D721Med (cell line): Measurements from ENCODE around the gene GLT6D1.

Experiments used
- DNase-seq: peaks from one replicate; pipeline ENCODE4 v3.0.0; 2011; ENCODE audit warnings: low spot score; ENCODE audit not compliant: insufficient read length
- FAIRE-seq: peaks from 2 replicates; lab custom pipeline; 2011; peaks lifted over from hg19 to GRCh38; lab: Jason Lieb, UNC
- TF ChIP-seq, protein P1 (sequence below): IDR thresholded peaks from 2 replicates; pipeline ENCODE4 v1.5.1; 2012; ENCODE audit warnings: mild to moderate bottlenecking, control low read depth; ENCODE audit not compliant: insufficient read depth; ENCODE audit errors: missing control alignments

Gene GLT6D1, protein sequence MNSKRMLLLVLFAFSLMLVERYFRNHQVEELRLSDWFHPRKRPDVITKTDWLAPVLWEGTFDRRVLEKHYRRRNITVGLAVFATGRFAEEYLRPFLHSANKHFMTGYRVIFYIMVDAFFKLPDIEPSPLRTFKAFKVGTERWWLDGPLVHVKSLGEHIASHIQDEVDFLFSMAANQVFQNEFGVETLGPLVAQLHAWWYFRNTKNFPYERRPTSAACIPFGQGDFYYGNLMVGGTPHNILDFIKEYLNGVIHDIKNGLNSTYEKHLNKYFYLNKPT

DNA sequence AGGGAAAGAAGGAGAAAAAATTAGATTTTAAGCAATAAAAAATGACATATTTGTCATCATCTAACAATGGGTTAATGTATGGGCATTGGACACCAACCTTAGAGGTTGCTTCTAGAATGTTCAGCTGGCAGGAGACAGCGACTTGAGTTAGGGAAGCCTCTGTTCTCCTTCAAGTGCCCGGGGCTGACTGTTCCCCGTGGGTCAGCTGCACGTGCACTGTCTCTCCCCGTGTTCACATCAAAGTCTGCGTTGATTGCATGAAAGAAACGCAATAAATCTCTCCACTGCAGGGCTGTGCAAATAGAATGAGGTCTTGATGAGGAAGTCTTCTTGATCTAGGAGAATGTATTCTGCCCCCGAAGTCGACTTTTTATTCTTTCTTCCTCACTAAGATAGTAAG lies at the start of gene GLT6D1:
Gene GLT6D1 (minus strand): TSS at position 345 of the 400 bp plus-strand sequence. CDS start 353 bp downstream, outside the sequence.
- TF ChIP-seq, protein P1, sequence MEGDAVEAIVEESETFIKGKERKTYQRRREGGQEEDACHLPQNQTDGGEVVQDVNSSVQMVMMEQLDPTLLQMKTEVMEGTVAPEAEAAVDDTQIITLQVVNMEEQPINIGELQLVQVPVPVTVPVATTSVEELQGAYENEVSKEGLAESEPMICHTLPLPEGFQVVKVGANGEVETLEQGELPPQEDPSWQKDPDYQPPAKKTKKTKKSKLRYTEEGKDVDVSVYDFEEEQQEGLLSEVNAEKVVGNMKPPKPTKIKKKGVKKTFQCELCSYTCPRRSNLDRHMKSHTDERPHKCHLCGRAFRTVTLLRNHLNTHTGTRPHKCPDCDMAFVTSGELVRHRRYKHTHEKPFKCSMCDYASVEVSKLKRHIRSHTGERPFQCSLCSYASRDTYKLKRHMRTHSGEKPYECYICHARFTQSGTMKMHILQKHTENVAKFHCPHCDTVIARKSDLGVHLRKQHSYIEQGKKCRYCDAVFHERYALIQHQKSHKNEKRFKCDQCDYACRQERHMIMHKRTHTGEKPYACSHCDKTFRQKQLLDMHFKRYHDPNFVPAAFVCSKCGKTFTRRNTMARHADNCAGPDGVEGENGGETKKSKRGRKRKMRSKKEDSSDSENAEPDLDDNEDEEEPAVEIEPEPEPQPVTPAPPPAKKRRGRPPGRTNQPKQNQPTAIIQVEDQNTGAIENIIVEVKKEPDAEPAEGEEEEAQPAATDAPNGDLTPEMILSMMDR = no peak
- DNase-seq (no peak), FAIRE-seq (no peak)

DNA sequence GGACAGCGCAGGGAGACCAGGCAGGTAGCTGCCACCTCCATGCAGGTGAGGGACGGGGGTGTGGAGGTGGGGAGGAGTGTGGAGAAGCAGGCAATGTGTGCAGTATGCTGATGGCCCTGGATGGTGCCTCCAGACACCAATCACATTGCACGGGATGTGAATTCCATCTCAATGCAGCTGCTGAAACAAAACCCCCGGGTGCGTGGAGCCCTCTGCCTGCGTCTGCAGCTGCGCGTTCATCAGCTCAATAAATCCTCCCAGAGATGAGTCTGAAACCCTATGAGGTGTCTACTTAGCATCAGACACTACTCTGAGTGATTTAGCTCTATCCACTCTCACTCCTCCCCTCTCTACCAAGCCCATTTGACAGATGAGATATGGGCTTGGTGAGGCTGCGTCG lies 49.7 kb upstream of the GLT6D1 start:
- TF ChIP-seq, protein P1 = no peak
- no peak for FAIRE-seq
- DNase-seq = no peak

DNA sequence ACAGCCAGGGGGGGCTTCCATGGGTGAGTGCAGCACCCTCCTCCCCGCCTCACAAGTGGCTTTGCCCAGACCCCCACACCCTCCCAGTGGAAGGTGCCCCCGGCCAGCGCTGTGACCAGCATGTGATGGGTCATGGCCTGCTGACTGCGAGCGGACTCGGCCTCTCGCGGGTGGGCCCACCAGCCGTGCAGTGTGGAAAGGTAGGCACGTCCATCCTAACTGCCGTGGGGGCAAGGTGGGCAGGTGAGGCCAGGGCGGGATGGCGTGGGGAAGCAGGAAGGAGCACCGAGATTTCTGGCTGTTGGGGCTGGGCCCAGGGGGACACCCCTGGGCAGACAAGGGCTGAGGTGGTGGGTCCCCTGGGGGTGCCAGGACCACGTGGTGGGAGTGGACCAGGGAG lies 47.9 kb upstream of the GLT6D1 start:
- DNase-seq (no peak), FAIRE-seq (no peak)
- TF ChIP-seq, protein P1 = no peak

DNA sequence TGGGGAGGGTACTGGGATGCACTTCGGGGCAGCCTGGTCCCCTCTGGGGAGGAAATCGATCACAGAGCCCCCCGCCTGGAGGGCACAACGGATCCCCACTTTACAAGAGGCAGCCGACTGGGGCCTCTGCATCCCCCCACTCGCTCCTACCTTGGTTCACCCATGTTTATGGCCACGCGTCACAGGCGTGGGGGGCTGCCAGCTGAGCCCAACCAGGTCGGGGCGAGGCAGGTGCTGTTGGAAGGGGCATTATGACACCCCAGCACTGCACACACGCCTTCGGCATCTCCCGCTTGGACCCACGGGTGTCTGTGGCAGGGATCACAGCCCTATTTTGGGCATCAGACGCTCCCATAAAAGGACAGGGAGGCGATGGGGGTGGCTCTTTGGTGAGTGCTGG lies 45.4 kb upstream of the GLT6D1 start:
- TF ChIP-seq, protein P1 = no peak
- no peak for FAIRE-seq
- DNase-seq = no peak

DNA sequence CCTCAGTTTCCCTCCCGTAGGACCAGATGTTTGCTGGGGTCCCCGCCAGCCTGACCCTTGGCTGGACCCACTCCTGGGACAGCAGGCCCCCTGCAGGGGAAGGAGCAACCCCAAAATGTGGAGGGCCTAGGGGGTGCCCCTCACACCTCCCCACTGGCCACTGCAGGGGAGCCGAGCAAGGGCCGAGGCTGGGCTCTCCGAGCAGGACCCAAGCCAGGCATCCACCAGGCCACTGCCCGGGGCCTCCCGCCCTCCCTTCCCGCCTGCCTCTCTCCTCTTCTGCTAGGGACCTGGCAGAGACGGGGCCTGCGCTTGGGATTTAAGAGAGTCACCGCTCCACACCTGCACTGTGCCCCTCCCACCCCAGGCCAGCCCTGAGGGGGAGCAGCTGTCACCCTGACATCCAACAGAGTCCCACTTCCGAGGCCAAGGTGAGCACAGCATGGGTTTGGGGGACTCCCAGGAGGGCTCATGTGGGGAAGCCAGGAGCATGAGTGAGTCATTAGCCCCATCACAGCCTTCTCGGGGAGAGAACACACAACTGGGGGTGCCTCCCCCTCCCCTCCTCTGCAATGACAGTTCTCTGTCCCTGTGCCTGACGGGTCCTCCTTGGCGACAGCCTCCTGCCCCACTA lies 44.2 kb upstream of the GLT6D1 start:
- DNase-seq = no peak
- TF ChIP-seq, protein P1 = no peak
- FAIRE-seq = no peak

DNA sequence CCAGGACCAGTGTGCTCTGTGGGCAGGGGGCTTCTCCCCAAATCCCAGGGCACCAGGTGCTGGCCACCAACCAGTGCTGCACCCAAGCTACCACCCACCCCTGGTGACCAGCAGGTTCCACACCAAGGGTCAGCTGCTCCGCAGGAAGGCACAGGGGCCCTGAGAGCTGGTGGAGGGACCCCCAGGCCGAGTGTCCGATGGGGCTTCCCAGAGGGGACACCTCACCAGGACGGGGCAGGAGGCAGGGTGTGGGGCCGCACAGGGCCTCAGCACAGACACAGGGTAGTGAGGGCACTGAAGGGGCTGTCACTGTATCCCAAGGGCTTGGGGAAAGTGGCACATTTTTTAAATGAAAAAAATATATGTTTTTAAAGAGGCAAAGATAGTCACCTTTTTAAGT lies 41.8 kb upstream of the GLT6D1 start:
- FAIRE-seq (no peak), DNase-seq (no peak)
- TF ChIP-seq, protein P1 = no peak

DNA sequence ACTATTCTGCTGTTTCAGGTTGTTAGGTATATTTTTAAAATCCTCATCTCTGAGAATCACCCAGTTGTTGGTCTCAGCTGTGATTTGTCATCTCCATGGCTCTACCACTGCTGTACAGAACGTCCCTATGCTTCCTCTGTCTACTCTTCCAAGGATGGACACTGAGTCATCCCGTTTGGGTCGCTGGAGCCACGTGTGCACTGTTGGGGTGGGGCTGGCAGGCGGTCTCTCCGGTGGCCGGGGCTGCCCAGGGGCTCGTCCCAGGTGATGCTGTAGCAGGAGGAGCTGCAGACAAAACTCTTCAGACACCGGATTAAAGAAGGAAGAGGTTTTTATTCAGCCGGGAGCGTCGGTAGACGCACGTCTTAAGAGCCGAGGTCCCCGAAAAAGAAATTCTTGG lies 40.7 kb upstream of the GLT6D1 start:
- TF ChIP-seq, protein P1 = no peak
- no peak for FAIRE-seq
- no peak for DNase-seq
